Kidney tubule cell (primary cell): Measurements from ENCODE around the gene FXR1.
"Not testable (repeated sequence)": the region's sequence is repeated elsewhere in the genome, so short reads cannot be mapped to it uniquely, and the experiment has no call there.

ENCODE experiments used
- DNase-seq: peaks from one replicate; pipeline ENCODE4 v3.0.0-alpha.2; 2018; ENCODE audit warnings: low spot score

FXR1 gene

GRCh38 chr3:180912304-180913296, at the start of gene FXR1:
Gene FXR1, plus strand, starts transcription at chr3:180912670. Its CDS starts 16 bp downstream, at chr3:180912686.
- DNase-seq, result peak; percentile 94

DNA sequence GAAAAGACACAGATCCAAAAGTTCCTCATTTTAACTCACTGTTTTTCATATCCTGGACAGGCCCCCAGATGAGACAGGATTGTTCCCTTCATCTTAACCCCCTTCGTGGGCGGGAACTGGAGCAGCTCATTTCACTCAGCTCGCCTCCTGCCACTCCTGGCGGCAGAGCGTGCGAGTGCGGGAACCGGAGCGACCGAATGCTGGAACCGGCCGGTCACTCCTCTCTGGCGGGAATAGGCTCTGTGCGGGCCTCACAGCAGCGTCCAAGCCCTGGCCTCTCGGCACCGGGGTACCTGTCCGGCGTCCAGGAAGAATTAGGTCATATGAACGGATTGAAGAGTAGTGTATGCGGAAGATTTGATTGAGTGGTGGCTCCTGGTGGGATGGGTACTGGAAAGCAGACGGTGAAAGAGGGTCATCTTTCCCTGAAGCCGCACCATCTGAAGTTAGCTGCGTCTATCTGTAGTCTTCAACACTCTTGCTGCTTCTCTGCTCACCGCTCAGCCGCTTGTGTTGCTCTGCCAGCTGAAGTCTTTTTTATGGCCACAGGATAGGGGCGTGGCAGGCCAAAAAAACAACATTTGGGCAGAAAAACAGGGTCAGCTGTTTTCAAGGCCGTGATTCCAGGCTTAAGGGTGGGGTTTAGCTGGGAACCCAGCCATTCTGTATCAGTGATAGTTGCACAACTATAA, 42.3 kb upstream of the FXR1 start:
- DNase-seq, result no peak

DNA sequence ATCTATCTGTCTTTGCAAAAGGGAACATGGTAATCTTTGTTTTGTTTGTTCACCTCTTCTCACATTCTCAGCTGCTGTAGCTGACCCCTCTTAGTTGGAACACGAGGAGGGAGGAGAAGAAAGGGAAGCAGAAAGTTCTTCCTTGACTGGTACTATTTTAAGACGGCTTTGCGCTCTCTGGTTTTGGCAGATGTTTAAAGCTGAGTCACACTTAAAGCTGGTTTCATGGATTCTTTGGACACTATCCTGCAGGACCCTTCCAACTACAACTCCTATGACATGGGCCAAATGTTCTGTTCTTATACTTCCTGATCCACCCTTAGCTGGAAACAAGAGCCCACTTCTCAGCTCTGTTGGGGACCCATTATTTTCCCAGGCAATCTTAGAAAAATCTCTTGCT, 40.6 kb upstream of the FXR1 start:
- DNase-seq, result no peak

DNA sequence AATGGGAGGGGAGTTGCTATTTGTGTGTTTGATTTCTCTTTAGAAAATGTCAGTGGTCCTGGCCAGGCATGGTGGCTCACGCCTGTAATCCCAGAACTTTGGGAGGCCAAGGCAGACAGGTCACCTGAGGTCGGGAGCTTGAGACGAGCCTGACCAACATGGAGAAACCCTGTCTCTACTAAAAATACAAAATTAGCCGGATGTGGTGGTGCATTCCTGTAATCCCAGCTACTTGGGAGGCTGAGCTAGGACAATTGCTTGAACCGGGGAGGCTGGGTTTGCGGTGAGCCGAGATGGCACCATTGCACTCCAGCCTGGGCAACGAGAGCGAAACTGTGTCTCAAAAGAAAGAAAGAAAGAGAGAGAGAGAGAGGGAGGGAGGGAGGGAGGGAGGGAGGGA, 40.0 kb upstream of the FXR1 start:
- not testable (repeated sequence) for DNase-seq

GRCh38 chr3:180875124-180875698, 37.3 kb upstream of the FXR1 start:
- DNase-seq, result no peak

DNA sequence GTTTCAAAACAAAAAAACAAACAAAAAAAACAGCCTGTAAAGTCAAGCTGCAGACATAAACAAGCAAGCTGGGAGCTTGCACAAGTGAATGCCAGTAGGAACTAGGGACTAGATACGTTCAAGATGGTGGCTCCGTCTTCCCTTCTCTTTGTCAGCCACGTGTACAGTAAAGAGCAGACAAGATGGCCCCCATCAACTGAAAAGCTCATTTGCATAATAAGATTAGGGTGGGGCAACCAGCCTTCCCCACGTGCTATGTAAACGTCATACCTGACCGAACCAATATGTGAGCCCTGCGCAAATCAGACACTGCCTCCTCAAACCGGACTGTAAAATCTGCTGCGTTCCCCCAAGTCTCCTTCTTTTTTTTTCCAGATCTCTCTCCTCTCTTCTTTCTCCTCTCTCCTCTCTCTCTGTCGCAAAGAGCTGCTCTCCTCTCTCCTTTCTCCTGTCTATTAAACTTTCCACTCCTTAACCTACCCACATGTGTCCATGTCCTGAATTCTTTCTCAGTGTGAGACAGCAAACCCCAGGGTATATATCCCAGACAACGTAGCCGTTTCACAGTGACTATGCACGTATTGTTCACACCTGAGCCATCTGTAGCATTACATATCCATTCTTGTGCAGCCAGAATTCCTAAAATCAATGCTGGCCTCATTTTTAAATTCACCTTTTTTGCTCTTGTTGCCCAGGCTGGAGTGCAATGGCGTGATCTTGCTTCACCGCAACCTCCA, 31.2 kb upstream of the FXR1 start:
- DNase-seq, result no peak

DNA sequence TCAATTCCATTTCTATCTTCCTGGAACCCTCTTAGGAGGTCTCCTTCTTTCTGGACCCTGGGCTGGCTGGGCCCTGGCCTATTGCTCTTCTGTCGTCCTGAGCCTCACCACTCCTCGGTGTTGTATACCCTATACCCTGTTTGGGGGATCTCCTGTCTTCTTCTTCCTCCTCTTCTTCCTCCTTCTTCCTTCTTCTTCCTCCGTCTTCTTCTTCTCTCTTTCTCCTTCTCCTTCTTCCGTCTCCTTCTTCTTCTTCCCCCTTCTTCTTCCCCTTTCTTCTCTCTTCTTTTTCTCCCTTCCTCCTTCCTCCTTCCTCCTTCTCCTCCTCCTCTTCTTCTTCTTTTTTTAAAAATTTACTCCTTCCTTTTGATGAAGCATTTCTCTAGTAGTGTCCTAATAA, 30.4 kb upstream of the FXR1 start:
- DNase-seq, result no peak

- no peak for DNase-seq
Observed at GRCh38 chr3:180888992-180889560, 23.4 kb upstream of the FXR1 start.

- no peak for DNase-seq
Observed at GRCh38 chr3:180898572-180898971, 13.9 kb upstream of the FXR1 start.

- no peak for DNase-seq
Observed at GRCh38 chr3:180909369-180910127, 2.9 kb upstream of the FXR1 start.

DNA sequence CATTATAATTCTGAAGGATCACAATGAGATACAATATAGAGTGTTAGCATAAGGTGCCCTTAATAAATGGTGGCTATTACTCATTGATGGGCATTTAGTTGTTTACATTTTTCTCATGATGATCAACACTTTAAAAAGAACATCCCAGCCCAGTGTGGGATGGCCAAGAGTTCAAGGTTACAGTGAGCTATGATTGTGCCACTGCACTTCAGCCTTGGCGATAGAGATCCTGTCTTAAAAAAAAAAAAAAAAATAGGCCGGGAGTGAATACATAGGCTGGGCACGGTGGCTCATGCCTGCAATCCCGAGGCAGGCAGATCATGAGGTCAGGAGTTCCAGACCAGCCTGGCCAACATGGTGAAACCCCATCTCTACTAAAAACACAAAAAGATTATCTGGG, 1.6 kb upstream of the FXR1 start:
- DNase-seq, result no peak

GRCh38 chr3:180911876-180912303, 580 bp upstream of the FXR1 start:
- no peak for DNase-seq

DNA sequence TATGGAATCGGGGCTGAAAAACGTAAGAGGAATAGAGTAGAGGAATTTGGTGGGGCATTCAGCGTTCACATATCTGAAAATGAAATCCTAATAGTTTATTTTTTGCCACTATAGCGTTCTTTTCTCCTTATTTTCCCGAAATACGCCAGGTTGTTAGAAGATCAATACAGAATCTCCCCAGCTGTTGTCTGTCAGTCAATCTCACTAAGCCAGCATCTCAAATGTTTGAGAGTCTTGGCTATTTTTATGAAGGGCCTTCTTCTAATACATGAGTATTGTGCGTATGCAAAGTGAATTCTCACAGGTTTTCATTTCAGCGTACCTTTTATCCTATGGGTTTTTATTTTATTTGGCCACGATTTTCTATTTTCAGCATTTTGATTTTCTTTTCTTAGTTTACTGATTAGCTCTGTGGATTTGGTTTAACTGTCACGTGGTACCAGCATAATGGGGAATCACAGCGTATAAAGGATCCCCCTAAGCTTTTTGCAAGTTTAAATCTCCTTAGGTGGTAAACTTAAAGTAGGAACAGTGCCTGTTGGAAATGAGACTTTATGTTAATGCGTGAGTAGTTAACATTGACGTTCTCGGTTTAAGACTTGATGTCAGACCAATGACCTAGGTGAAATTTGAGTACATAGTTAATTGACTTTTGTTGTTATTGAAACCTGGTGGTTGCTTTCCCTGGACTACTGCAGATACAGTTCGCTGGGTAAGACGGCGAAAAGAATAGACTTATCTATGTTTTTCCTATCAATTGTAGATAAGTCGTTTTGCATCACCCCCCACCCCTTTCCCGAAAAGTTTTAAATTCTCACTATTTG, 1.3 kb downstream of the FXR1 start:
- peak; percentile 11 for DNase-seq

GRCh38 chr3:180918542-180918941, 6.1 kb downstream of the FXR1 start:
- no peak for DNase-seq

DNA sequence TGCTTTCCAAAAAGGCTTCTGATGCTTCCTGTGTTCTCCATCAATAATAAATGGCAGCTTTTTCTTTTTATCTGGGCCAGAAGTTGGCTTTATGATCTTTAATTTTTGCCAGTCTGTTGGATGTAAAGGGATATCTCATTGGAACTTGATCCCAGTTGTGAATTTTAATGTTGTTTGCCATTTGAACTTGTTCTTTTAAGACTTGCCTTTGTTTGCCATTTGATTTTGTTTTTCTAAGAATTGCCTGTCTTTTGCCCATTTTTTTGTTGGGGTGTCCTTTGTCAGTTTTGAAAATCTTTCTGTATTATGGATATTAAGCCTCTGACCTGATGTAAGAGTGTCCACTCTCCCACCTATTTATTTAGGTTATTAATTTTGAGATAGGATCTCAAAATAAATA, 9.8 kb downstream of the FXR1 start:
- no peak for DNase-seq

- DNase-seq, result no peak
Observed at GRCh38 chr3:180923561-180923960, 11.1 kb downstream of the FXR1 start.

GRCh38 chr3:180926526-180926925, 14.1 kb downstream of the FXR1 start:
- DNase-seq, result no peak

- no peak for DNase-seq
Observed at GRCh38 chr3:180929376-180929775, 16.9 kb downstream of the FXR1 start.

DNA sequence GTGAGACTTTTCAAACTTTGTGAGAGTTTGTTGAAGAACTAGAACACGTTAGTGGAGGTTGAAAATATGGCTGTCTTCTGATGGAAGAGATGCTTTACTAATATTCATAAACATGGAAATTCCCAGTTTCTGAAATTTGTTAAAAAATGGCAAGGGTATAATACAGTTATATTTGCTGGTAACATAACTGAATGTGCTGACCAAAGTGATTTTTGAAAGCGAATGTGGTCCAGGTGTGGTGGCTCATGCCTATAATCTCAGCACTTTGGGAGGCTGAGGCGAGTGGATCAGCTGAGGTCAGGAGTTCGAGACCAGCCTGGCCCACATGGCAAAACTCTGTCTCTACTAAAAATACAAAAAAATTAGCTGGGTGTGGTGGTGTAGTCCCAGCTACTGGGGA, 18.1 kb downstream of the FXR1 start:
- no peak for DNase-seq

GRCh38 chr3:180932819-180933218, 20.3 kb downstream of the FXR1 start:
- DNase-seq, result peak; percentile 3
